Mesendoderm (in vitro differentiated cells): Measurements from ENCODE around the gene PNPLA3.

ENCODE experiments used
- DNase-seq: peaks from one replicate; pipeline ENCODE4 v3.0.0; 2013
- H2AK5ac ChIP-seq: 2 replicates; pipeline ENCODE4 v1.6.1; 2013; ENCODE audit warnings: low read length, inconsistent platforms
- H2BK120ac ChIP-seq: 2 replicates; pipeline ENCODE4 v1.6.1; 2013; ENCODE audit warnings: low read depth, mild to moderate bottlenecking, low read length, moderate library complexity, mixed read lengths
- H2BK15ac ChIP-seq: replicated peaks from 2 replicates; pipeline ENCODE4 v1.6.1; 2013; ENCODE audit warnings: low read depth, mild to moderate bottlenecking, moderate library complexity
- H2BK5ac ChIP-seq: 2 replicates; pipeline ENCODE4 v1.6.1; 2013; ENCODE audit warnings: low read length, inconsistent platforms
- H3K18ac ChIP-seq: 2 replicates; pipeline ENCODE4 v1.6.1; 2013; ENCODE audit warnings: mild to moderate bottlenecking, low read length, mixed read lengths
- H3K23ac ChIP-seq: one replicate; pipeline ENCODE4 v1.6.1; 2013; ENCODE audit warnings: low read length
- H3K27ac ChIP-seq: 2 replicates; pipeline ENCODE4 v1.5.1; 2013; ENCODE audit warnings: low read depth, mild to moderate bottlenecking, inconsistent platforms, low read length, moderate library complexity
- H3K27me3 ChIP-seq: 2 replicates; pipeline ENCODE4 v1.6.1; 2013; ENCODE audit warnings: low read length, control low read depth, mild to moderate bottlenecking, inconsistent platforms; ENCODE audit not compliant: insufficient read depth, poor library complexity
- H3K36me3 ChIP-seq: 2 replicates; pipeline ENCODE4 v1.6.1; 2013; ENCODE audit warnings: low read length, inconsistent platforms; ENCODE audit not compliant: control insufficient read depth, insufficient read depth
- H3K4ac ChIP-seq: one replicate; pipeline ENCODE4 v1.6.1; 2013; ENCODE audit warnings: low read depth, mild to moderate bottlenecking, low read length, moderate library complexity
- H3K4me1 ChIP-seq: 2 replicates; pipeline ENCODE4 v1.6.1; 2013; ENCODE audit warnings: low read depth, low read length, inconsistent platforms; ENCODE audit not compliant: control insufficient read depth
- H3K4me2 ChIP-seq: 2 replicates; pipeline ENCODE4 v1.6.1; 2013; ENCODE audit warnings: low read length
- H3K4me3 ChIP-seq: 2 replicates; pipeline ENCODE4 v1.5.1; 2013; ENCODE audit warnings: mild to moderate bottlenecking, low read length
- H3K56ac ChIP-seq: one replicate; pipeline ENCODE4 v1.6.1; 2013; ENCODE audit warnings: low read length
- H3K79me1 ChIP-seq: 2 replicates; pipeline ENCODE4 v1.6.1; 2013; ENCODE audit warnings: low read length, inconsistent platforms
- H3K79me2 ChIP-seq: 2 replicates; pipeline ENCODE4 v1.6.1; 2013; ENCODE audit warnings: mild to moderate bottlenecking, low read length; ENCODE audit not compliant: control insufficient read depth, insufficient read depth
- H3K9ac ChIP-seq: 2 replicates; pipeline ENCODE4 v1.6.1; 2013; ENCODE audit warnings: low read length, inconsistent platforms
- H4K5ac ChIP-seq: one replicate; pipeline ENCODE4 v1.6.1; 2013; ENCODE audit warnings: low read length
- H4K8ac ChIP-seq: one replicate; pipeline ENCODE4 v1.6.1; 2013; ENCODE audit warnings: low read depth, mild to moderate bottlenecking, control low read depth, low read length, moderate library complexity
- WGBS: extraction: QIAGEN DNeasy Blood & Tissue Kit; methylation state at CpG from one replicate; pipeline ENCODE4 v1.1.7; 2013; ENCODE audit warnings: low lambda C conversion rate, missing lambda C conversion rate; ENCODE audit not compliant: insufficient coverage; ENCODE audit errors: extremely low coverage; 5-methylcytosine and 5-hydroxymethylcytosine counted together

PNPLA3 gene

GRCh38 chr22:43909708-43910107 is 13.9 kb upstream of the PNPLA3 start:
- Histone ChIP-seq H3K4me3 (no peak overlapping the region), H3K4ac (no peak overlapping the region), H4K5ac (no peak overlapping the region), H3K79me2 (no peaks in the 10 kb centered on the region), H4K8ac (no peak overlapping the region), H3K79me1 (no peaks in the 10 kb centered on the region), H2AK5ac (no peak overlapping the region), H3K27me3 (no peaks in the 10 kb centered on the region), H3K36me3 (no peaks in the 10 kb centered on the region), H3K9ac (no peak overlapping the region), H2BK120ac (no peak overlapping the region), H3K4me1 (no peaks in the 10 kb centered on the region), H3K23ac (no peak overlapping the region), H2BK15ac (no peak overlapping the region), H3K27ac (no peak overlapping the region), H3K56ac (no peak overlapping the region), H2BK5ac (no peak overlapping the region), H3K18ac (no peak overlapping the region), H3K4me2 (no peak overlapping the region)
- no peak for DNase-seq
- no CpG with 5 or more reads among the region's 1 CpG for WGBS

GRCh38 chr22:43910178-43910695 is 13.4 kb upstream of the PNPLA3 start:
- Histone ChIP-seq H3K56ac (no peak overlapping the region), H3K4me2 (no peak overlapping the region), H3K4me1 (no peaks in the 10 kb centered on the region), H3K27ac (no peak overlapping the region), H3K79me2 (no peaks in the 10 kb centered on the region), H3K79me1 (no peaks in the 10 kb centered on the region), H4K5ac (no peak overlapping the region), H3K4ac (no peak overlapping the region), H3K23ac (no peak overlapping the region), H3K9ac (no peak overlapping the region), H3K36me3 (no peaks in the 10 kb centered on the region), H2BK5ac (no peak overlapping the region), H2AK5ac (no peak overlapping the region), H4K8ac (no peak overlapping the region), H2BK120ac (no peak overlapping the region), H3K4me3 (no peak overlapping the region), H3K27me3 (no peaks in the 10 kb centered on the region), H3K18ac (no peak overlapping the region), H2BK15ac (no peak overlapping the region)
- DNase-seq: no peak
- WGBS: no CpG with 5 or more reads among the region's 6 CpGs

- no CpG with 5 or more reads among the region's 4 CpGs for WGBS
- no peak overlapping the region for H3K4me2 ChIP-seq
- no peak overlapping the region for H3K56ac ChIP-seq
- H3K9ac ChIP-seq: no peak overlapping the region
- no peak overlapping the region for H2BK15ac ChIP-seq
- H4K8ac ChIP-seq: no peak overlapping the region
- H3K79me2 ChIP-seq: no peaks in the 10 kb centered on the region
- no peak overlapping the region for H3K4ac ChIP-seq
- no peak for DNase-seq
- H3K27me3 ChIP-seq: no peaks in the 10 kb centered on the region
- H4K5ac ChIP-seq: no peak overlapping the region
- no peak overlapping the region for H3K27ac ChIP-seq
- H2AK5ac ChIP-seq: no peak overlapping the region
- no peak overlapping the region for H3K18ac ChIP-seq
- H3K36me3 ChIP-seq: no peaks in the 10 kb centered on the region
- H2BK120ac ChIP-seq: no peak overlapping the region
- no peaks in the 10 kb centered on the region for H3K79me1 ChIP-seq
- no peak overlapping the region for H2BK5ac ChIP-seq
- H3K4me3 ChIP-seq: no peak overlapping the region
- H3K4me1 ChIP-seq: no peaks in the 10 kb centered on the region
- H3K23ac ChIP-seq: no peak overlapping the region
These were observed 12.3 kb upstream of the PNPLA3 start for GRCh38 chr22:43911351-43911750.

GRCh38 chr22:43917521-43917920 is 6.1 kb upstream of the PNPLA3 start:
- Histone ChIP-seq H3K79me2 (no peaks in the 10 kb centered on the region), H3K36me3 (no peaks in the 10 kb centered on the region), H3K4ac (no peak overlapping the region), H3K18ac (no peak overlapping the region), H3K4me2 (no peak overlapping the region), H3K56ac (no peak overlapping the region), H3K4me3 (no peak overlapping the region), H2AK5ac (no peak overlapping the region), H3K9ac (no peak overlapping the region), H2BK120ac (no peak overlapping the region), H3K23ac (no peak overlapping the region), H3K4me1 (no peaks in the 10 kb centered on the region), H4K8ac (no peak overlapping the region), H3K27ac (no peak overlapping the region), H4K5ac (no peak overlapping the region), H3K27me3 (no peaks in the 10 kb centered on the region), H3K79me1 (no peaks in the 10 kb centered on the region), H2BK15ac (no peak overlapping the region), H2BK5ac (no peak overlapping the region)
- no peak for DNase-seq
- no CpG with 5 or more reads among the region's 6 CpGs for WGBS

- no peak overlapping the region for H4K8ac ChIP-seq
- WGBS: no CpG with 5 or more reads among the region's 16 CpGs
These were observed 4.3 kb upstream of the PNPLA3 start for GRCh38 chr22:43919106-43919973.

More at GRCh38 chr22:43919106-43919973, 4.3 kb upstream of the PNPLA3 start:
- H2BK5ac ChIP-seq: no peak overlapping the region
- H3K79me1 ChIP-seq: no peaks in the 10 kb centered on the region
- no peak overlapping the region for H3K56ac ChIP-seq
- DNase-seq: no peak
- H4K5ac ChIP-seq: no peak overlapping the region
- H3K27me3 ChIP-seq: no peaks in the 10 kb centered on the region
- no peaks in the 10 kb centered on the region for H3K36me3 ChIP-seq
- H3K79me2 ChIP-seq: no peaks in the 10 kb centered on the region
- H3K9ac ChIP-seq: no peak overlapping the region
- H3K4me2 ChIP-seq: no peak overlapping the region
- H3K27ac ChIP-seq: no peak overlapping the region
- no peak overlapping the region for H3K4ac ChIP-seq
- no peak overlapping the region for H2AK5ac ChIP-seq
- no peaks in the 10 kb centered on the region for H3K4me1 ChIP-seq
- no peak overlapping the region for H3K18ac ChIP-seq
- H3K23ac ChIP-seq: peak overlapping the region; percentile 9
- H2BK15ac ChIP-seq: no peak overlapping the region
- H3K4me3 ChIP-seq: no peak overlapping the region
- H2BK120ac ChIP-seq: no peak overlapping the region
